SKM-1 treated with dmso at 0.1 percent for 144 hours (cell line): ENCODE data around the gene AP5Z1.
A peak's percentile ranks its signal among the peaks of the same experiment; 100 is the strongest.

Experiments used
- DNase-seq: peaks from one replicate; lab custom pipeline; 2025; ENCODE audit not compliant: unreplicated experiment; lab: John Stamatoyannopoulos, UW

Gene AP5Z1

GRCh38 chr7:4745265-4745919 lies 30.0 kb upstream of the AP5Z1 start:
- DNase-seq: no peak

GRCh38 chr7:4745971-4746919 lies 29.2 kb upstream of the AP5Z1 start:
- DNase-seq: no peak

DNA sequence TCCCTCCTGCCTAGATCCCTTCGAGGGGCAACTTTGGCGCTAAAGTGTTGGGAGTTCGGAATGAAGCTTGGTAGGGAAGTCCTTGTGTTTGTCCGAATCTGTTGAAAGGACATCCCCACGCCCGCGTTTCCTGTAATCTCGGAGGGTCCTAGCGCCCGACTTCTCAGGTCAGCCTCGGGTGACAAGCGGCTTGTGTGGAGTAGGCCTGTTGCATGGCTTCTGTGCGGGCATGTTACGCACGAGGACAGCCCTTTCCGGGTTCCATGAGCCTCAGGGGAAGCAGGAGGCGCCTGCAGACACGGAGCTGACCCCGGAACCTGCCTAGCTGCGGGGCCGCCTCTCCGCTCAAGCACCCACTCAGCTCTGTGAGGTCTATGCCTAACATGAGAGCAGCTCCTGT lies 28.4 kb upstream of the AP5Z1 start:
- no peak for DNase-seq

- DNase-seq: no peak
Measured at GRCh38 chr7:4747746-4748145, 27.7 kb upstream of the AP5Z1 start.

GRCh38 chr7:4748231-4748681 lies 27.2 kb upstream of the AP5Z1 start:
- DNase-seq: no peak

DNA sequence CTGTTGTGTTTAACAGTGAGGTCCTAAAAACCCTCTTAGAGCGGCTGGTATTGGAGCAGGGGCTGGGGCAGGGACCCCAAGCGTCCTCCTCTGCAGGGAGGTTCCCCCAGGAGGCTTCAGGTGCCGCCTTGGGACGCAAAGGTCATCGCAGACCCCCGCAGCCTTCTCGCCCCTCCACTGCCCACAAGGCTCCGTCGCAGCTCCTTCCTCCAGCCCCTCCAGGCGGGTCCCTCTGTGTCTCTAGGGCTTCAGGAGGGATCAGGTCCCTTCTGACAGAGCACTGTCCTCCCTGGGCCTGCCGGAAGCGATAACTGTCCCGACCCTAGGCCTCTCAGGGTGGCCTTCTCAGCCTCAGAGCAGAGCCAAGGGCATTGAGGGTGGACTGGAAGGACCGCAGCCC lies 26.1 kb upstream of the AP5Z1 start:
- no peak for DNase-seq

DNA sequence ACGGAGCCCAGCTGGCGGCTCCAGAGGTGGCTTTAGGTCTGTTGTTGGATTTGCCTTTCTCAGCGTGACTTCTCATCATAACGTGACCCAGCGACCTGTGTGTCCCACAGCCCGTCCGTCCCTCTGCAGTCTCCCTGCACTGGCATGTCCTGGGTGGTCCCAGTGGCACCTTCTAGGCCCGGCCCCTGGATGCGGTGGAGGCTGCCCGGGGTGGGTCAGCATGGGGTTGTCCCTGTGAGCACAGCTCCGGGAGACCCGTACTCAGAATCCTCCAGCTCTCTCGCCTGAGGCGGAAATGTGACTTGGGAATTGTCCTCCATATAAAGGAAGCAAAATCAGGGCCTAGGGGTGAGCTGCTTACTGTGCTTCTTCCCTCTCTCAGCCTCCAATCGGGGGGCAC lies 25.6 kb upstream of the AP5Z1 start:
- DNase-seq: no peak

DNA sequence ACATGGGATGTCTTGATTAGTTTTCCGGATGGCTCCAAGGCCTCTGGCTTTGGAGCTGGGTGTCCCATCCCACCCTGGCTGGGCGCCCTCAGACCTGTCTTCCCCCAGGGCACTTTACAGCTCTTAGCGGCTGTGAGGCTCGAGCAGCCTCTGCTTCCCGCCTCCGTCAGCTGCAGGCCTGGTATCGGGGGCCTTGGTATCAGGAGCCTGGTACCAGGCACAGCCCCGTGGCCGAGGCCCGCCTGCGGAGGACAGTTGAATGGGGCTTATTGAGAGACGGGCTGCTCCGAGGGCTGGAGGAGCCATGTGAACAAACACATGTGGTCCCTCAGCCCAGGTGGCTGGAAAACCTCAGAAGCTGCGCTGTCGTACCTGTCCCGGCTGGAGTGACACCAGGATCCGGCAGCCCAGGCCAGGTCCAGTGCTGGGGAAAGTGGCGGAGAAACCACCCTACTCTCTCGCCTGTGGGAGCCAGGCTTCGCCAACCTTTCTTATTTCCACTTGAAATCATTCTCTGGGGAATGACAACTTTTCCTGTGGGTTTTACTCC lies 23.9 kb upstream of the AP5Z1 start:
- DNase-seq: no peak

DNA sequence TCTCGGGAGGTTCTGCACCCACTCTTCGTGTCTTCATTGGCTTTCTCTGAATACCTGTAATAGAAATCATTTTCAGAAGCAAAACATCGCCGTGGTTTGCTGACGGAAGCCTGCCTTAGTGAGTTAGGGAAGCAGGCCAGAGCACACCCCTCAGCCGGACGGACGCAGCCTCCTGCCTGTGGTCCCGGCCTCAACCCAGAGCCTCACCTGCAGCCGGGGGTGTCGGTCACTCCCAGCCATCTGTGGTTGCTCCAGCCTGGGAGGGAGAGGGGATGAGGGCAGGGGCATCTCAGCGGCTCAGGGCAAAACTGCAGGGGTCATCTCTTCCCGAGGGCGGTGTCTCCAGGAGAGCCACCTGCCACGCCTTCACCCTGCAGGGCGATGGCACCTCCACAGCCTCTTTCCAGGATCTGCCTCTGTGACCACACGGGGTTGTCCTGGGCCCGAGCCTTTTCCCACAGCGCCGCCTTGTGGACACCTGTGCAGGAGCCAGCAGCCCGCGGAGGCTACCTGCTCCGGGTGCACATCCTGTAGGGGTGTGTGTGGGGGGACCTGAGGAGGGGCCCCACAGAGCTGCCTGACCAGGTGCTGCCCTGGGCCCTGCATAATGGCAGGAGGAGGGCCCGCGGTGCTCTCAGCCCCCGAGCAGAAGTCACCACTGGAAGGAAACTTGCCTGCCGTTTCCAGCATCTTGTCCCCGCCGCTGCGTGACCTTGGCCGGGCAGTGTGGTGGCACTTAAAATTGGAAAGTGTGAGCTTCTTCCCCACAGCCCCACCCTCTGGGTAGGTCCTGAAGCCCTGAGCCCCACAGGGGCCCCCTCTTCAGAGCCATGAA lies 21.6 kb upstream of the AP5Z1 start:
- peak; percentile 23 for DNase-seq

DNA sequence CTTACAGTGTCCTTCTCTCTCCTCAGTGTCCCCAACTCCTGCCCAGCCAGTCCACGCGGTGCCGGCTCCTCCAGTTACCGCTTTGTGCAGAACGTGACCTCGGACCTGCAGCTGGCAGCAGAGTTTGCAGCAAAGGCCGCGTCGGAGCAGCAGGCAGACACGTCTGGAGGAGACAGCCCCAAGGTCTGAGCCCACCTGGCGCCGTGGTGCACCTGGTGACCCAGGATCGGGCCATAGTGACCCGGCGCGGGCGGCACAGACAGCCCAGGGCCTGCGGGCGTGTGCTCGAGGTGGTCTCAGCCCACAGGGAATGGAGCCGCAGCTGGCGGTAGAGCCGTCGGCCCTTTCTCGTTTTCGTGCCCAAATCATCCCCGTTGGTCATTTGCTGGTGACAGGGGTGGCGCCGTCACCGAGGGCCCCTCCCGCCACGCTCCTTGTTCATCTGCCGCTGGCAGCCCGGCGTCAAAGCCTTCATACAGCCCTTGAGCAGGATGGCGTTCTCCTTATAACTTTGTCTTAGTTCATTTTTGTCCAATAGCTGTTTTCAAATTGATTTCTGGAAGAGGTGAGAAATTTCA lies 20.9 kb upstream of the AP5Z1 start:
- DNase-seq: no peak

DNA sequence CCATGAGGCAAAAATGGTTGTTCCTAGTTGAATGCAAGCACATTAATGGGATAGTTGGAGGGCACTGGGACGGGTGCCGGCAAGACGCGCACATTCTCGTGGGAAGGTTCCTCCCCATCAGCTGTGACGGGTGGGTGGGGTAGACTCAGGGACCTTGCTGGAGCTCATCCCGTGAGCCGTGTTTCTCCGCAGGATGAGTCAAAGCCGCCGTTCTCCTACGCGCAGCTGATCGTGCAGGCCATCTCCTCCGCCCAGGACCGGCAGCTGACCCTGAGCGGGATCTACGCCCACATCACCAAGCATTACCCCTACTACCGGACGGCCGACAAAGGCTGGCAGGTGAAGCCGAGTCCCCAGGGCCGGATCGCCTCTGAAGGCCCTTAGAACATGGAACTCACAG lies 20.4 kb upstream of the AP5Z1 start:
- no peak for DNase-seq

- DNase-seq: no peak
Measured at GRCh38 chr7:4758111-4758510, 17.3 kb upstream of the AP5Z1 start.

DNA sequence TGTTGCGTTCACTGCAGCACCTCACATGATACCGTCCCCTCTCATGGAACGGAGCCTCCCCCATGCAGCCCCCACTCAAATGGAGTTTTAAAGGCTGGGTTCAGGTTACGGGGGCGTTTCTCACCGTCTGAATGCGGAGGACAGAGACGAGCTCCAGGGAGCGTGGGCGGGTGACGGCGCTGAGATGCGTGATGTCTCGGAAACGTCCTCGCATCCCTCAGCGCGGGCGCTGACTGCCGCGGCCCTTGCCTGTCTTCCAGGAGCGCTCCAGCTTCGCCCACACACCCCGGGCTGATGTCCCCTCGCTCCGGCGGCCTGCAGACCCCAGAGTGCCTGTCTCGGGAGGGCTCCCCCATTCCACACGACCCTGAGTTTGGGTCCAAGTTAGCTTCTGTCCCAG lies 16.6 kb upstream of the AP5Z1 start:
- DNase-seq: no peak

- no peak for DNase-seq
Measured at GRCh38 chr7:4759211-4759610, 16.2 kb upstream of the AP5Z1 start.

GRCh38 chr7:4760952-4761351 lies 14.5 kb upstream of the AP5Z1 start:
- DNase-seq: no peak

- no peak for DNase-seq
Measured at GRCh38 chr7:4762121-4763055, 13.0 kb upstream of the AP5Z1 start.

GRCh38 chr7:4763091-4763793 lies 12.2 kb upstream of the AP5Z1 start:
- DNase-seq: no peak

DNA sequence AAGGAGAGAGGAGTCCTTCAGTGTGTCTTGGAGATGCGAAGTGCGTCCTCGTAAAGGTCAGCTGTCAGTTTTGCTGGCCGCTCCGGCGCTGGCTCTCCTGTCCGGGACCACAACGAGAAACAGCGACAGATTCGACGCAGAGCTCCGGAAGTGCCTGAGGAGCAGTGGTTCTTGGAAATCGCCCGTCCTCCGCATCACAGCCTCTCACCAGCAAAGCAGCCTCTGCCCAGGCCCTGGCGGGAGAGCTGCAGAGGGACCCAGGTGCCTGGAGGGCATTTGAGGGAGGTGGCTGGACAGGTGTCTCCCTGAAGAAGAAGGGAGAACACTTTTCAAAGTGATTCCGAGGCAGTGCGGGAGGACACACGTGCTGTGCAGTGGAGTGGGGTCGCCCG lies 11.6 kb upstream of the AP5Z1 start:
- no peak for DNase-seq

- no peak for DNase-seq
Measured at GRCh38 chr7:4764402-4765007, 10.9 kb upstream of the AP5Z1 start.
